ENCODE results near the gene DOCK9.
"Not testable (repeated sequence)": the region's sequence is repeated elsewhere in the genome, so short reads cannot be mapped to it uniquely, and the experiment has no call there.

Gene DOCK9

DNA sequence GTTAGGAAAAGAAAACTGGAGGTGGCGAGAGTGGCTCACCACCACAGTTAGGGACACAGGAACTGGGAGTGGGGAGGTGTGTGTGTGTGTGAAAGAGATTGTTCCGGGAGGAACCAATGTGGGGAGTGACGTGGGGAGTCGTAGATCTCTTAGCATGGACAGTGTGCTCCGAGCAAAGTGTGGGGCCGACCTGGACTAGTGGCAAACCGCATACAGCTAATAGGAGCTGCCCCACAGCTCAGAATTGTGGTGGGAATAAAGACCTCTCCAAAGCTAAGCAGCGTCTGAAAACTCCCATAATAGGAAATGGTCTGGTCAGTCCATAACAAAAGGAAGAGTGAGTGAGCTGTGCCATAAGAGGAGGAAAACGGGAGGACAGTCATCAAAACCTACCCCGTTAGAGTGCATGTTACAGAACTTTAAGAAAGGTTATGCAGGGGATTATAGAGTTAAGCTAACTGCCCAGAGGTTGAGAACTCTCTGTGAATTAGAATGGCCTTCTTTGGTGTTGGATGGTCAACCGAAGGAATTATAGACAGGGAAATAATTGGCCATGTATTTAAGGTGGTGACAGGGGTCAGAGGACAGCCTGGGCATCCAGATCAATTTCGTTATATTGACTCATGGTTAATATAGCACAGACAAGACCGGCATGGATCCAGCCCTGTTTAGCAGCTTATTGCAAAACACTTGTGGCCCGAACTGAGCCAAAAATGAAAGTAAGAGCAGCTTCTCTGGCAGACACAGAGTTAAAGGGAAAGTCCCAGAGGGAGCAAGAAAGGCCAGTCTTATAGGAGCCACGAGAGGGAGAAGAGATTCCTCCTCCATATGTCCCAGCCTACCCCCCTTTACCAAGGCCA, 216.5 kb downstream of the DOCK9 start:
- no peak for DNase-seq

DNA sequence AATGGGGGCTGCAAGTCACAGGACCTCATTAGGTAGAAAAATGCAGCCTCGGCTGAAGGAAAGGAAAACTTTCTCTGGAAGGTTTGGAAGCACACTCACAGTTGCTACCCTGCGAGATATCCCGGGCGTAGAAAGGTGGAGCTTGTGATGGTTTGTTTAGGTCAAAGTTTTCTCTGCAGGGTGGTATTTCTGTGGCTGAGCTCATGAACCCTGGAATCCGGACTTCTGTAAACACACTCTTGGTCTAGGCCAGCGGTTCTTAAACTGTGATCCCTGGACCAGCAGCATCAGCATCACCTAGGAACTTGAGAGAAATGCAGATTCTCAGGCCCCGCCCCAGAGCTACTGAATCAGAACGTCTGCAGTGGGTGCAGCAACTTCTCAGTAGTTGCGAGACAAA, 222.1 kb downstream of the DOCK9 start:
- DNase-seq, result no peak

DNA sequence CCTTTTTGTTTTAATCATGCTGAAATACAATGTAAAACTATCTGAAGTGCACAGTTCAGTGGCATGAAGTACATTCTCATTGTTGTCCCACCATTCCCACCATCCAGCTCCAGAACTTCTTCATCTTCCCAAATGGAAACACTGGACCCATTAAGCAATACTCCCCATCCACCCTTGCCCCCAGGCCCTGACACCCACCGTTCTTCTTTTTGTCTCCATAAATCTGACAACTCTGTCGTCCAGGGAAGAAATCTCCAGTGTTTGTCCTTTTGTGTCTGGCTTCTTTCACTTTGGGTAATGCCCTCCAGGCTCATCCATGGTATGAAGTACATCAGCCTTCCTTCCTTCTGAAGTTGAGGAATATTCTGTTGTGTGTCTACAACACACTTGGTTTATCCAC, 222.7 kb downstream of the DOCK9 start:
- DNase-seq, result no peak

DNA sequence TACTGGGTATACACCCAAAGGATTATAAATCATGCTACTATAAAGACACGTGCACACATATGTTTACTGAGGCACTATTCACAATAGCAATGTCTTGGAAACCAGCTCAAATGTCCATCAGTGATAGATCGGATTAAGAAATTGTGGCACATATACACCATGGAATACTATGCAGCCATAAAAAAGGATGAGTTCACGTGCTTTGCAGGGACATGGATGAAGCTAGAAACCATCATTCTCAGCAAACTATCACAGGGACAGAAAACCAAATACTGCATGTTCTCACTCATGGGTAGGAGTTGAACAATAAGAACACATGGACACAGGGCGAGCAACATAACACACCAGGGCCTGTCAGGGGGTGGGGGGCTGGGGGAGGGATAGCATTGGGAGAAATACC, 223.4 kb downstream of the DOCK9 start:
- not testable (repeated sequence) for DNase-seq

DNA sequence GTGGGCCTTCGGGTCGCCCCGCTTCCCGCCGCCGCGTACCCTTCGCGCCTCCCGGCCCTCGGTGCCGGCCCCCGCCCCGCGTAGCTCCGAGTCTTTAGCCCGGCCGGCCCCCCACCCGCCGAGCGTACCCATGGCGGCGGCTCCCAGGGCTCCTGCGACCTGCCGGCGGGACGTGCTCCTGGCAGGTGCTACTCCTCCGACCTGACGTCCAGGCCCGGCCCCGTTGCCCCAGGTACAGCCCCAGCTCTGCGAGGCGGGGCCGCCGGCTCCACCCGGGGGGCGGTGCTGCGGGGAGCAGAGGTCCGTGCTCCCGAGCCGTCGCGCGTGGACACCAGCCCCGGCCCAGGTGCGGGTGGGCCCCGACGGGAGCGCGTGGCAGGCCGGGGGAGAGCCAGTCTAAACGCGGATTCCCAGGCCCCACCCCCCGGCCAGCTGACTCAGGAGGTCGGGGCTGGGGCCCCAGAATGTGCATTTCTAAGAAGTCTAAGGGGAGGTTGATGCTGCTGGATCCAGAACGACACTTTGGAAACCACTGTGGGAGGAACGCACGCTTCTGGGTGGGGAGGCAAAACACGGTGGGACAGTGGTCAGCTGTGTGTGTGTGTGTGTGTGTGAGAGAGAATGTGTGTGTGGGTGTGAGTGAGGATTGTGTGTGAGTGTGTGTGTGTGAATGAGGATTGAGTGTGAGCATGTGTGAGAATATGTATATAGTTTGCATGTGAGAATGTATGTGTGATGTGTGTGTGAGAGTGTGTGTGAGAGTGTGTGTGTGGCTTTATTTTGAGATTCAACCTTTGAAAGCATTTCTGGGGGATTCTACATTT, 225.2 kb downstream of the DOCK9 start, which contains the start of gene SLC15A1:
Gene SLC15A1, minus strand, starts transcription at position 206 of the 824 bp plus-strand sequence. Its CDS starts 74 bp downstream, at position 132.
- DNase-seq, result no peak

DNA sequence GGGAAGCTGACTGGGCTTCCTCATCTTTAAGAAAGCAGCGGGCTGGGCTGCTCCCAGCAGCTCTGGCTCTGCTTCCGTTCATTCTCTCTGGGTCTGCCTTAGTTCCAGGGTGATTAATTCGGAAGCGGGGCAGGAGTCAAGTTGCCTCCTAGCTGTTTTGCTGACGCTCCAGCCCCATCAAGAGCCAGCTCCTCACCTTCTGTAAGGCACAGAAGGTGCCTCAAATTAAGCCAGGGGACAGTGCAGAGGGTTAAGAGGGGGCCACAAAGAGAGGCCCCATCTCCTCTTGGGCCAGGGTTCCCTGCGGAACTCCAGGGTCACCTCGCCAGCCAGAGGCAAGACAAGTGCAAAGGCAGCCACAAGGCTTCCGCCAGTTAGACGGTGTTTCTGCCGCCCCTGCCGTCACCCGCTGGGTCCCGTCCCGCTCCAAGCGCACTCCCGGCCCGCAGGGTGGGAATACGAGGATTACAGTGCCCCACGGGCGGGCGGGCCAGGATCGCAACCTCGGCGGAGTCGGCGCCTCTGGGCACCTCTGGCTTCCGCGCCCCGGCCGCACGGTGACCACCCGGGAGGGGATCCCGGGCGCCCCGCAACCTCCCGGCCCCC, 225.9 kb downstream of the DOCK9 start:
- DNase-seq, result no peak

DNA sequence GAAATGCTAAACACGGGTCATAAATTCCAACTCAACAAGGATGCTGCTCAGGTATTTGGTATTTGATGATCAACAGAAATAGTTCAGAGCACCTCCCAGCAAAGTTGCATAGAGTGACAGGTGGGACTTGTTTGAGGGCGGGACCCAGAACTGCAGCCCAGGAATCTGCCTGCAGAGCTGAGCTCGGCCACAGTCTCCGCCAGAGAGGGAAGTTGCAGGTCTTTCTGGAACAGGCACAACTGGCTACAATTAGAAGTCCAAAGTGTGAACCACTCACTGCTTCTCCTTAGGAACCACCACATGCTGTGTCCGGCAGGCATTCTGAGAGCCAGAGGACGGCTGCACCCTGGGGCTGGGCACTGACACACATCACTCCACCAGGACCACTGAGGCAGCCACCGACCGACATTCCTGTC, 226.5 kb downstream of the DOCK9 start:
- DNase-seq, result no peak

DNA sequence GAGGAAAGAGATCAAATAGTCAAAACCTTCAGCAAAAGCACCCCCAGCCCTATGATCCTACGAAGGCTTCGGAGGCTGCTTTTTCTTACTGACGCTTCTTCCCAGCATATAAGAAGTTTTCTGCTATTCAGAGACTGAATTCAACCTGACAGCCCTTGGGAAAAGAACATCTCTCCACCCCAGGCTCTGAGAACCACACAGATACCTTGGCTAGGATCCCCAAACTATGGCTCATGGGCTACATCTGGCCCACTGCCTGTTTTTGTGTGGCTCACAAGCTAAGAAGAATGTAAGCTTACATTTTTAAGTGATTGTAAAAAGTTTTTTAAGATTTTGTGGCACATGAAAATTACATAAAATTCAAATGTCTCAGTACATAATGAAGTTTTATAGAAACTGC, 228.4 kb downstream of the DOCK9 start:
- no peak for DNase-seq

DNA sequence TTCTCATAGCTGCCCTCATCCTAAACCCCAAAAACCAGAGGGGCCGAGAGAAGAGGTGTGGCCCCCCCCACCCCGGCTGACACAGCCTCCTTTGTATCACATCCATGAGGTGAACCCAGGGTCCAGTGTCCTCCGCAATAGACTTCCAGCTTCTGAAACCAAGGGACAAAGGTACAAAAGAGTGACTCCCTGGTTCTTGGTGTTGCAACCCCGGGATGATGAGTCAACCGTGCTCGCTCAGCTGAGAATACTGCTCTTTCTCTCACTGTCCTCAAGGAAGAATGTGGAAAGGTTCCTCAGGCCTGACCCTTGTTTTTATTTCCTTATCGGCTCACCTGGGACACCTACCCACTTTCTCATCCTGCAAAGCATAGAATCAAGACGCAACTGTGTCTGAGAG, 230.9 kb downstream of the DOCK9 start:
- DNase-seq, result no peak

Measured in CD4-positive, alpha-beta T cell treated with Interleukin-4 for 1 hour (primary cell).